Stimulated activated CD4-positive, alpha-beta T cell treated with anti-CD3 and anti-CD28 coated beads, TNF-alpha, amount 100 ng/mL, for 4 hours (primary cell): ENCODE data around the gene CCDC186.
"Not testable (repeated sequence)": the region's sequence is repeated elsewhere in the genome, so short reads cannot be mapped to it uniquely, and the experiment has no call there.

Experiments used
- DNase-seq, 3 experiments: peaks; one replicate each; pipeline ENCODE4 v3.0.0-alpha.2; 2020; ENCODE audit warnings: low read depth in 3 of 3

CCDC186 gene

DNA sequence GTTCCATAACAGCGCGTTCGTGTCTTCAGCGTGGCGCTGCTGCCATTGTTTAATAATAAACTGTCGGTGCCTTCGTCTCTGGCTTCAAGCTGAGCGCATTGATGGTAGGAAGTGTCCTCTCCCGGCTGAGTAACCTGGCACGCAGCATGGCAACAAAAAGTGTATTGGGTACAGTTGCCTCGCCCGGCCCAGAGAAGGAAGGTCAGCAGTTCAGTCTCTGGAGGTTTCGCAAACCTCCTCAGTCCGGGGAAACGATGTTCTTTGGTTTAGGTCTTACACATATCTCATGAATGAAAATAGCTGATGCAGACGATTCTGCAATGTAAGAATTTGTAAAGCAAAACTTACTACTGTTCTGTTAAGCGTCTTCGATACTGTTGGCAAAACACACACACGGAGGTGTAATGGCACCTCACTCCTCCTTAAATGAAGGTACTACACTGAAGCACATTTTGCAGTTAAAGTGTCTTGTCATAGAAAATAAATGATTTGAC is 739 bp upstream of the CCDC186 start:
- no peak for DNase-seq

DNA sequence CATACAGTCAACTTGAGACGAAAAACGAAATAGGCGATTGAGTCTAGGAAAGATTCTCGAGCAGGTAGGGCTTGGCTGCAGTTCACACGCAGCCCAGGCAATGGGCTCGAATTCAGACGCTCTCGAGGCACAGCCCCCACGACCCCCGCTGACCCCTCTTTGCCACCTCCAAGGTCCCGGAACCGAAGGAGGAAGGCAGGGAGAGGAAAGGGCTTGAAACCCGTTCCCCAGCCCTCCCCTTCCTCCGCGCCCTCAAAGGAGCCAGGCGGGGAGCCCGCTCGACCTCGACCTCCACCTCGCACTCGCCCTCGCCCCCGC is 441 bp downstream of the CCDC186 start:
- no peak for DNase-seq

DNA sequence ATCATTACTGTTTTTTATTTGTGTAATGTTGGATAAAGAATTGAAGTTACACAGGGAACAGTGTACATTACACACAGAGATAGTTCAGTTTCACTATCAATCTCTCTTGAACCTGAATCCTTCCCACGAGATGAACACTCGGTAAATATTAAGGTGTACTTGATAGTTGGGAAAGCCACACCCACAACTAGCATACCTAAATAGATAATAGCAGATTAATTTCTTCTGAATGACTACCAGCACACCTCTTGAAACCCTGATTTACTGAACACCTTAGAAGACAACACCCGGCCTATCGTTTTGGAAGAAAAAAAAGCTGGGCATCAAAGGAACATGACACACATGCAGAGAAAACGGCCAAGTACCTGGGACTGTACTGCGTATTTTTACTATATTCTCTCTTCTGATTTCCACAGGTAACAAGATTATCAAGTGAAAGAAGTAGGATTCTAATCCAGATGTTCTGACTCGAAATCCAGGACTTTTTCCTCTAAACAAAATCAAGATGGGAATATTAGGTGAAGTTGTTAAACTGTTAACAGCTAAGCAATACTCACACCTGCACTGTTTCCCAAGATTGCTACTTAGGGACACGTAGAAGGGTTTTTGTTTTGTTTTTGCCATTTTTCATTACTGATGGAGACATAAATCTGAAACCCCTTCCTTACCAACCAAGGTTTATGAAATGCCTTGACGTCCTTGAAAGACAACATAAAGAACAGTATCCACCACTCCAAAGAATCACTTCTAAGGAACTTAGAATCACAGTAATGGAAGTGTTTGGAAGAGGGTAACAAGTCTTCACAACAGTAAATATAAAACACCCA is 1.0 kb downstream of the CCDC186 start:
- DNase-seq, result no peak

DNA sequence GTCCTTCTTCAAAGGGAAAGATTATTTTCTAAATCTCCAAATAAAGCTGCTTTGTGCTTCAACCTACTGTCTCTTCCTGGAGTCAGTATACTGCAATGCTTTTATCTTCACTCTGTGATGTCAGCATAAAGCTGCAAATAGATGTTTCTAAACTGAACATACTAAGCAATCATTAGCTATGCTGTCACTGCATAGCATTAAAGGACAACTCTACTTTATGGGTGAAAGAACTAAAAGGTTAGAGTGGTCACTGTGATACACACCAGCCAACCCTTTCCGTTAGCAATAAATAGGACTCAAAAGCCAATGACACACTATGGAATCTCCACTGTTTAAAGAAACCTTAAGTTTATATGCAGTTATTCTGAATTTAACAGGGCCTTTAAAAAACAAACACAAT is 1.8 kb downstream of the CCDC186 start:
- DNase-seq, result no peak

DNA sequence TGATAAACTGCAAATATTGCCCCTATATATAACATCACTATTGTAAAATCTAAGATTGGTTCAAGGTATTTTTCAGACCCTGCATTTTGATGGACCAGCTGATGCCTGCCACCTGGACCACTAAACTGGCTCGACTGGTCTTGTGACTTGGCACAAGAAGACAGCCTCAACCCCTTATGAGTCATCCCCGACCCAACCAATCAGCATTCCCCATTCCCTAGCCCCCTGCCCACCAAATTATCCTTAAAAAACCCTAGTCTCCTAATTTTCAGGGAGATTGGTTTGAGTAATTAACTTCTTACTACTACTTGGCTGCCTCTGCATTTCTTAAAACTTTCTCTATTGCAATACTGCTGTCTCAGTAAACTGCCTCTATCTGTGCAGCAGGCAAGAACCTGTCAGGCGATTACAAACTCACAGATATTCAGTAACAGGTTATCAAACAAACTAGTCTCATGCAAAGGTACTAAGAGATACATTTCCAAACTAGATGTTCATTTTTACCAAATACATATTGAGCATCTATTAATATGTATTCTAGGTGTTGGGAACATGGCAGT is 5.5 kb downstream of the CCDC186 start:
- DNase-seq, result no peak

DNA sequence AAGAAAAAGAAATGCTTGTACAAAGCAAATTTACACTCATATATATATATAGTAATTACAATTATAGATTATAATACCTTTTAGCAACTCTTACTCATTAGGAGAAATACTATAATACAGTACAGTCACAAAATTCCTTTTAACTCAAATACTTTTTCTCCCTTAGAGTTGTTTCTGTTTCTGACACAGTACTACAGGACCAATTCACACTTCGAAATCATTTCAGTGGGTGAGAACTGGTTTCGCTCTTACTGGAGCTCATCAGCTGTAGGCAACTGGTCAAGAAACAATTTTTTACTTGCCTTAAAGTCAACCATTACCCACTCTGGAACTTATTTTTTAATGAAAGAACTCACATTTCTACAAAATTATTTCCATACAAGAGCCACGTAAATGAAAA is 6.0 kb downstream of the CCDC186 start:
- DNase-seq, result no peak

DNA sequence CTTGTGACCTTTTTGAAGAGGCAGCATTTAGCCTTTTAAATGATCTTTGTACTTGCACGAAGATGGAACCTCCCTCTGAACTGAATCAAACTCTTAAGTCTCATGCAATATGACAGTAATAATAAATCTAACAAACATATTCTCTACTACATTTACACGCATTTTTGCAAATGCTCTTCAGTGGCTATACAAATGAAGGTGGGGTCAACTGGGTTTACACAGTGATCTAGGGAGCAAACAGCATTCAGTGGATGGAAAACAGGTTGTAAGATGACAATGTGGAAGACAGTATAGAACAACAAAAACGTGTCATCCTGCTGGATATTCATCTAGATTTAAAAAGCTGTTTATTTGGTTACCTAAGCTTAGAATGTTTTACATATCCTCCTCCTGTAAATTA is 7.5 kb downstream of the CCDC186 start:
- no peak for DNase-seq

DNA sequence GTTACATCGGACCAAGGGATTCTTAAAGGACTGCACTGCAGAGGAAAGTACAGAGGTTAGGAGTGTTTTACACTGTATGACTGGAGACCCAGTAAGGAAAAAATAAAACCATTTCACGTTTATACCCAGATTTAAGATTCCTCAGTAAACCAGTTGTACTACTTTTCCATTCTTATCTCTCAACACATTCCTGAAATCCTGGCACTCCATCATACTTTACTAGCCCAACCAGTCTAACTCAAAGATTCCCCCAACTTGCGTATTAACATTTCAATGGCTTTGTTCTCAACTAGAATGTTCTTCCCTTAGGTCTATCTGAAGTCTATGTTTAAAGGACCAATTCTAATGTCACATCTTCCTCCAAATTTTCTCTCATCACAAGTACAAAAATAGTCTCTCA is 8.0 kb downstream of the CCDC186 start:
- DNase-seq, result no peak

DNA sequence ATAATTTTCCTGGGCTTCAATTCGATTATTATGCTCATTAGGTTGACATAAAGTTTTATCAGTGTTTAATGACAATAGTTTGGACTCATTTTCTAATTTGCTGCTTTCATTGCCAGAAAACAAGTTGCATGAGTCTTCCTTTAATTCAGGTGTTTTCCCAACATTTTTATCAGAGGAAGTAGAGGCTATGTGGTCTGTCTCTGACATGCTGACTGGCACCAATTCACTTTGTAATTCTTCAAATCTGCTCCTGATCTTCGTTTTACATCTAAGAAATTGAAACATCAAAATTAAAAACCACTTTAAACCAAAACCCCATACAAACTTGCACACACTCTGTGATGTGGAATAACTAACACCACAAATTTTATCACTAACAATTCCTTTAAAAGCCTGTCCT is 10.9 kb downstream of the CCDC186 start:
- no peak for DNase-seq

DNA sequence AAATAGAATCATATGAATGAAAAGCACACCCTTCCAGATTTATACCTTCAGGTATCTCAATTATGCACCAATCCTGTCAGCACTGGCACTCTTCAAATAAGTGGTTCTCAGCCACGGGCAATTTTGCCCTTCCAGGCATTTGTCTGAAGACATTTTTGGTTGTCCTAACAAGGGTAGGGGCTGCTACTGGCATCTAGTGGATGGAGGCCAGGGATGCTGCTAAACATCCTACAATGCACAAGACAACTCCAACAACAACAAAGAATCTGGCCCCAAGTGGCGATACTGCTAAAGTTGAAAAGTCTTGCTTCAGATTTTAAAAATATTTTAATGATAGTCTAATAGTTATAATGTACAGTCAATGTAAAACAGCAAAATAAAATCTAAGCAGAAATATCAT is 16.1 kb downstream of the CCDC186 start:
- DNase-seq, result no peak

DNA sequence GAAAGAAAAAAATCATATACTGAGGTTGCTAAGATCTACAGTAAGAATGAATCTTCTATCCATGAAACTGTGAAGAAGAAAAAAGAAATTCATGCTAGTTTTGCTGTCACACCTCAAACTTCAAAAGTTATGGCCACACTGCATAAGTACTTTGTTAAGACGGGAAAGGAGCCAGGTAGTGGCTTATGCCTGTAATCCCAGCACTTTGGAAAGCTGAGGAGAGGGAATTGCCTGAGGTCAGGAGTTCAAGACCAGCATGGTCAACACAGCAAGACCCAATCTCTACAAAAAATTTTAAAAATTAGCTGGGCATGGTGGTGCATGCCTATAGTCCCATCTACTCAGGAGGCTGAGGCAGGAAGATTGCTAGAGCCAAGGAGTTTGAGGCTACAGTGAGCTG is 22.1 kb downstream of the CCDC186 start:
- no peak for DNase-seq

DNA sequence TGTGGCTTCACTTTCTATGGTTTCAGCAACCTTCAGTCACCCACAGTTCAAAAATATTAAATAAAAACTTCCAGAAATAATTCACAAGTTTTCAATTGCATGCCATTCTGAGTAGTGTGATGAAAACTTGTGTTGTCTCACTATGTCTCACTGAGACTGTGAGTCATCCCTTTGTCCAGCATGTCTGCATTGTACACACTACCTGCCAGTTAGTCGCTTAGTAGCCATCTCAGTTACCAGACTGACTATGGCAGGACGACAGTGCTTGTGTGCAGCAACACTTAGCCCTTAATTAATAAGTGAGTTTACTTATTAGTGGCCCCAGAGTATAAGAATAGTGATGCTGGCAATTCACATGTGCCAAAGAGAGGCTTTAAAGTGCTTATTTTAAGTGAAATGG is 22.5 kb downstream of the CCDC186 start:
- DNase-seq, result no peak

DNA sequence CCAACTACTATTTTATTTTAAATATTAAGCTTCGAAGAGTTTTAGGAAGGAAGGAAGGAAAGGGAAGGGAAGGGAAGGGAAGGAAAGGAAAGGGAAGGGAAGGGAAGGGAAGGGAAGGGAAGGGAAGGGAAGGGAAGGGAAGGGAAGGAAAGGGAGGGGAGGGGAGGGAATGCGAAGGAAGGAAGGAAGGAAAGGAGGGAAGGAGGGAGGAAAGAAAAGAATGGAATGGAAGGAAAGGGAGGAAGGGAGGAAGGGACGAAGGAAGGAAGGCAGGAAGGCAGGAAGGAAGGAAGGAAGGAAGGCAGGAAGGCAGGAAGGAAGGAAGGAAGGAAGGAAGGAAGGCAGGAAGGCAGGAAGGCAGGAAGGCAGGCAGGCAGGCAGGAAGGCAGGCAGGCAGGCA is 24.5 kb downstream of the CCDC186 start:
- not testable (repeated sequence) for DNase-seq

DNA sequence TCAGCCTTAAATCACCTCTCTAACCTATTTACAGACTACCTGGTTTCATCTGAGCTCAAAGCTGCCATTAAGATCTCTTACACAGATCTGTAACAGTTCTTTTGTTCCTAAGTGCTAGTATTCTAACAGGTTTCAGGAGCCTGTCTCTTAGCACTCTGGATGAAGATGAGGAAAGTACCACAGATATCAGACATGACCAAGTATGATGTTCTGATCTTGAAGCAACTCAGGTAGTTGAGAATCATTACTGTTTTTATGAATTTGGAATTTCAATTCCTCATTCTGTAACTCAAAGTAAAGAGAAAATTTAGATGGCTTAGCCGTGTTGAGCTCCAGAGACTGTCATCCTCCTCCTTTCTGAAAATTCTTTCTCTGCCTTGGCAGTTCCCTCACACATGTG is 30.8 kb downstream of the CCDC186 start:
- no peak for DNase-seq

DNA sequence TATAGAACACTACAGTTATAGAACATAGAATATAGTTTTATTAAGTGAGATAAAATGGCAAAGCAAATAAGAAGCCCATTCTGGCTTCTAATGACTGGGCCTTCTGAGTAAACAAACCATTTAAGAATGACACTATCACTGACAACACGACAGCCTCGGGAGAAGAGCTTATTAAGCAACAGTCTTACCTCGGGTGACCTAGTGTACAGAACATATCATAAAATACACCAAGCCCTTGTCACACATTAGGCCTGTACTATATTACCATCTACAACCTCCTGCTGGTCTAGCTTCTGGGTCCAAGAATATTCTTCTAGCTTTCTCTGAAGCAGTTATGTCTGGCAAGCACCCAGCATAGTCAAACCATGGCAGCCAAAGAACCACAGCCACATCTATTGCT is 32.0 kb downstream of the CCDC186 start:
- DNase-seq, result no peak

DNA sequence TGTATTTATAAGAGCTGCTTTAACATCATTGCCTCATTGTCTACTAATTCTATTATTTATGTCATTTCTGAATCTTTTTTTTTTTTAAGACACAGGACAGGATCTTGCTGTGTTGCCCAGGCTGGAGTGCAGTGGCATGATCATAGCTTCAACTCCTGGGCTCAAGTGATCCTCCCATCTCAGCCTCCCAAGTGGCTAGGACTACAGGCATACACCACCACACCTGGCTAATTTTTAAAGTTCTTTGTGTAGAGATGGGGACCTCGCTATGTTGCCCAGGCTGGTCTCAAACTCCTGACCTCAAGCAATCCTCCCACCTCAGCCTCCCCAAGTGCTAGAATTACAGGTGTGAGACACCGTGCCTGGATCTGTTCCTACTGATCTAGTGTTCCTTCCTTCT is 33.2 kb downstream of the CCDC186 start:
- not testable (repeated sequence) for DNase-seq

DNA sequence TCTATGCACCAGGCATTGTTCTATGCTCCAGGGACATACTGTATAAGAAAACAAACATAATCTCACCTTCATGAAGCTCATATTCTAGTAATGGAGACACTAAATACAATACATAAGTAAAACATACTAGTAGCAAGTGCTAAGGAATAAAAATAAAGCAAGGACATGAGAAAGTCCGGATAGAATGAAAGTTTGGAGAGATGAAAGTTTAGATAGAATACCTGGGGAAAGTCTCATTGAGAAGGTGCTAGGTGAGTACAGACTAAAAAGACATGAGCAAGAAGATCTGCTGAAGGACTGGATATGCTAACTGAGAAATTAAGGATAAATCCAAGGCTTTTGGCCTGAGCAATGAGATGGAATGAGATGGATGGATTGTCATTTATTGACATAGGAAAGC is 34.0 kb downstream of the CCDC186 start:
- no peak for DNase-seq

DNA sequence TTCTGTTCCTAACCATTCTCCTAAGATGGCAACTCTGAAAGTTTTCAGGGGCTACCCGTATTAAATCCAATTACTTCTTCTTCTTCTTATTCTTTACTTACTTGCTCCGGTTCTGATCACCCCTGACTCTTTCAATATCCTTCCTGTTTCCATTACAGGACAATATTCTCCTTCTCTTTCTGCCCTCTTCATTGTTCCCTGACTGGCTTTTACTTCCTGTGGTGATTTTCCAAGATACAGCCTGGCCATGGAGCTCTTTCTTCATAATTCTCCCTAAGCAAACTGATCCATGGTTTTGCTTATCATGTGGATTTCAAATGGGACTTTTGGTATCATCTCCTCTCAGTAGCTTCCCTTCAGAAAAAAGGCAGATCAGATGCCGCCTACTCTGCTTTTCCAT is 35.4 kb downstream of the CCDC186 start:
- DNase-seq, result no peak

DNA sequence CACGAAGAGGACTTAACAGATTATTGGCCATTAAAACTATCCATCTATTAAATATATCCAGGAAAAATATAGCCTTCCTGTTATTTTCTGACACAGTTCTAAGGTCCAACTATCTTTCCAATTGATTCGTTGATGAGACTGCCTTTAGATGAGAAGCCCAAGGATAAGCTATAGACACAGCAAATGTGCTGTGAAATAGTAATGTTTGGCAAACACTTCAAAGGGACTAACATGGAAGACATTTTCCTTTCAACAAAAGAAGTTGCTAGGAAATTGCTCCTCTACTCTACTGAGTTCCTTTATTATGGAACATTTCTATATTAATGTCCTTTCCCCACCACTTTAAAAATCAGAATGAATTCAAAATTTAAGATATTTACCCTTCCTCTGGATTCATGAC is 38.5 kb downstream of the CCDC186 start:
- no peak for DNase-seq

DNA sequence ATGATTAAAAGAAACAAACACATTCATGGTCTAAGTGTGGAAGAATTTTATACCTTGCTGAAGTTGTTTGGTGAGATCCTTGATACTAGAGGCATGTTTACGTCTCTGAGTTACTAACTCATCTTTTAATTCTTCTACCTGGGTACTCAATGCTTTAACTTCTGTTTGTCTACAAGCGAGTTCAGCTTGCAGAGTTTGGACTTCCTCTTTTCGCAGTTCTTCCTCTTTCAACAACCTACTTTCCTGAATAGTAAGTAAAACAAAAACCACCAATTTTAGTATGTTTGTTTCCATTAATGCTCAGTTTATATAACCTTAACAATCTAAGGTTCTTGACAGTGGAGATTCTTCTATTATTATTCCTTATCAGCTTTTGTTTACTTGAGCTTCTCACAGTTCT is 42.9 kb downstream of the CCDC186 start:
- no peak for DNase-seq

DNA sequence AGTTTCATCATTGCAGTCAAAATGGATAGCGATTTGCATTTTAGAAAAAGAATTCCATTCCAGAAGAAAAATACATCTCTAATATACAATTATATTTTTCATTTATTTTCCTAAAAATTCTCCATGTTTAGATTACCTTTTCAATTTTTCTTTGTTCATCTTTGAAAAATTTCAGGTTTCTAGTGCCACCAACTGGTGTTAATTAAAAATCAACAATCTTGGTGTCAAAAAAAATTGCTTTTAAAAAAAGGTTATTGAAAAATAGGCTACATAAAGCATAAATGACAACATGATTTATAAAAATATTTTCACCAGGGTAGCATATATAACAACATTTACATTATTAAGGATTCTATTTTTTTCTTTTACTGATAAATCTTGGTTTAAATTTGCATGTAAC is 53.0 kb downstream of the CCDC186 start:
- DNase-seq, result no peak

DNA sequence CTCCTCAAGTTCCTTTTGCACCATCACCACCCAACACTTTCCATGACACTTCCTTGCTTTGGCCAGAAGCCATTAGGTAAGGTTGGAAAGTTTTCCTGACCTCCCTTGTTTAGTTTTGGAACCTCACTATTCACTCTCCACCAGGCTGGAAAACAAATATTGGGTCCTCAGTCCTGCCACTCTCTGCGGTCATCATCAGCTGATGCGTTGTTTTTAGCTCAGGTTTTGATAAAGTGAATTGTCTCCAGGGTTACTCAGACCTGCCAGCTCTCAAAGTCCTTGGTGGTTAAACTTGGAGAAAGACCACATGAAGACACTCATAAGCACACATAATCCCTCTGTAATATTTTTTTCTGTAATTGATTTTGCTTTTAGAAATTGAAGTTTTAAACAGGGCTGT is 55.5 kb downstream of the CCDC186 start:
- DNase-seq, result no peak

DNA sequence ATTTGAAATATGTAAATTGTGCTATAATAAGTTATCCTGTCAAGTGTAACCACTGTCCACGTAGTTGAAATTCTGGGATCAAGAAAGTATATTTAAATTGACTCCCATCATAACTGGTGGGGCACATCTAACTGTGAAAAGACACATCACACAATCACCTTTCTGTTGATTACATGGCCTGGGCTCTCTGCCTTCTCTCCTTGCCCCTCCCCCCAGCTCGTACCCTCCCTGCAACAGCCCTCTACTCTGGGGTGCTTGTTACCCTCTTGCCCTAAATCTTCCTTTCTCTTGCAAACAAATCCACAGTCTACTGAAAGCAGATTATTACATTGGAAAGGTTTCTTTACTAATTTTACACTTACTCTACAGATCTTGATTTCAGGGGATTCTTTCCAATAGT is 56.3 kb downstream of the CCDC186 start:
- DNase-seq, result no peak
